GM23248 (cell line): Measurements from ENCODE around the gene TTK. TPM values are rescaled to one million over a fixed set of nuclear protein-coding genes. Genes with fewer than 3 reads are reported as not detected.
A peak's percentile ranks its signal among the peaks of the same experiment; 100 is the strongest.
"Not testable (repeated sequence)": the region's sequence is repeated elsewhere in the genome, so short reads cannot be mapped to it uniquely, and the experiment has no call there.

Experiments
- DNase-seq: peaks from one replicate; pipeline ENCODE4 v3.0.0-alpha.2; 2015
- H2AFZ ChIP-seq: fragments of 200-600 bp; sonication (generic); 2 replicates; pipeline ENCODE4 v1.6.1; 2016; ENCODE audit warnings: antibody characterized with exemption
- H3F3A ChIP-seq: fragments of 200-600 bp; sonication (generic); 2 replicates; pipeline ENCODE4 v1.6.1; 2016; ENCODE audit warnings: mild to moderate bottlenecking, antibody characterized with exemption, mixed run types; ENCODE audit not compliant: insufficient read depth
- H3K27ac ChIP-seq: fragments of 200-600 bp; sonication (generic); 2 replicates; pipeline ENCODE4 v1.5.1; 2016; ENCODE audit warnings: mild to moderate bottlenecking
- H3K27me3 ChIP-seq: fragments of 200-600 bp; sonication (generic); replicated peaks from 2 replicates; pipeline ENCODE4 v1.6.1; 2016; ENCODE audit warnings: mild to moderate bottlenecking; ENCODE audit not compliant: insufficient read depth
- H3K36me3 ChIP-seq: fragments of 200-600 bp; sonication (generic); 2 replicates; pipeline ENCODE4 v1.6.1; 2016; ENCODE audit warnings: low read depth, mild to moderate bottlenecking
- H3K4me1 ChIP-seq: fragments of 200-600 bp; sonication (generic); 2 replicates; pipeline ENCODE4 v1.6.1; 2016; ENCODE audit warnings: mild to moderate bottlenecking; ENCODE audit not compliant: insufficient read depth
- H3K4me2 ChIP-seq: fragments of 200-600 bp; sonication (generic); one replicate; pipeline ENCODE4 v1.6.1; 2016; ENCODE audit warnings: mild to moderate bottlenecking; ENCODE audit not compliant: unreplicated experiment
- H3K4me3 ChIP-seq: fragments of 200-600 bp; sonication (generic); 2 replicates; pipeline ENCODE4 v1.5.1; 2016; ENCODE audit warnings: mild to moderate bottlenecking
- H3K79me2 ChIP-seq: fragments of 200-600 bp; sonication (generic); 2 replicates; pipeline ENCODE4 v1.6.1; 2016; ENCODE audit warnings: mild to moderate bottlenecking; ENCODE audit not compliant: insufficient read depth
- H3K9ac ChIP-seq: fragments of 200-600 bp; sonication (generic); 2 replicates; pipeline ENCODE4 v1.6.1; 2016; ENCODE audit warnings: mild to moderate bottlenecking
- H3K9me2 ChIP-seq: fragments of 200-600 bp; sonication (generic); 2 replicates; pipeline ENCODE4 v1.6.1; 2016; ENCODE audit warnings: mixed run types, mild to moderate bottlenecking, moderate library complexity; ENCODE audit not compliant: insufficient read depth
- H3K9me3 ChIP-seq: fragments of 200-600 bp; sonication (generic); one replicate; pipeline ENCODE4 v1.6.1; 2017; ENCODE audit warnings: low read depth
- H4K20me1 ChIP-seq: fragments of 200-600 bp; sonication (generic); 2 replicates; pipeline ENCODE4 v1.6.0; 2016; ENCODE audit not compliant: insufficient read depth
- EZH2 ChIP-seq: fragments of 200-600 bp; sonication (generic); IDR thresholded peaks from 2 replicates; pipeline ENCODE4 v1.6.1; 2018; ENCODE audit warnings: antibody characterized with exemption, mild to moderate bottlenecking; ENCODE audit not compliant: insufficient read depth, poor library complexity, severe bottlenecking
- EZH2phosphoT487 ChIP-seq: fragments of 200-600 bp; sonication (generic); IDR thresholded peaks from 2 replicates; pipeline ENCODE4 v1.6.1; 2018; ENCODE audit warnings: antibody characterized with exemption, moderate library complexity, mild to moderate bottlenecking, low read depth; ENCODE audit not compliant: insufficient read depth
- WGBS, 2 experiments: methylation state at CpG; one replicate each; pipeline ENCODE4 v1.1.6; 2015 to 2017; ENCODE audit warnings: low lambda C conversion rate in 2 of 2, low coverage in 1 of 2; ENCODE audit errors: missing lambda C conversion rate in 2 of 2; 5-methylcytosine and 5-hydroxymethylcytosine counted together
- in situ Hi-C: fragments of 300-500 bp; cut with MboI; formaldehyde crosslinking; loops from 2 replicates; pipeline ENCODE4 v1.15.0; 2020
- polyA plus RNA-seq: library from polyadenylated mRNA; unstranded; fragments of >200 nt; fragmentation: Nextera tagmentation; extraction: Ambion mirVana; gene quantifications from 2 replicates; pipeline ENCODE4 v1.2.1, GENCODE V29; 2016
- total RNA-seq: library from RNA; depleted of rRNA; stranded (reverse); fragments of >200 nt; shearing (Covaris generic); gene quantifications from 2 replicates; pipeline ENCODE4 v1.2.3, GENCODE V29; 2014

Gene TTK
- total and polyA plus RNA-seq, 2 experiments from 2014 or later: 8.7 to 12.0 TPM

- Histone ChIP-seq H3K9ac (no peak overlapping the region), H3K9me3 (no peaks in the 10 kb centered on the region), H3K27me3 (no peaks in the 10 kb centered on the region), H3K4me3 (no peak overlapping the region), H3K27ac (no peak overlapping the region), H3F3A (no peaks in the 10 kb centered on the region), H3K36me3 (no peaks in the 10 kb centered on the region; the same call in 1 of the 2 replicates), H3K9me2 (no peaks in the 10 kb centered on the region), H3K4me1 (peaks cover 8% of the 10 kb centered on the region; the same call in 1 of the 2 replicates), H3K79me2 (no peaks in the 10 kb centered on the region), H3K4me2 (no peak overlapping the region), H4K20me1 (no peaks in the 10 kb centered on the region), H2AFZ (peak overlapping the region; percentile 69; the same call in 1 of the 2 replicates)
- in situ Hi-C loops: no loop called here
- DNase-seq: no peak
- WGBS, 2 experiments: 89 to 91% methylated on average over 3 of the region's 3 CpGs
- no peak for TF ChIP-seq EZH2phosphoT487
- TF ChIP-seq EZH2: no peak
Measured at GRCh38 chr6:80021591-80021990, 17.1 kb downstream of the TTK start.

DNA sequence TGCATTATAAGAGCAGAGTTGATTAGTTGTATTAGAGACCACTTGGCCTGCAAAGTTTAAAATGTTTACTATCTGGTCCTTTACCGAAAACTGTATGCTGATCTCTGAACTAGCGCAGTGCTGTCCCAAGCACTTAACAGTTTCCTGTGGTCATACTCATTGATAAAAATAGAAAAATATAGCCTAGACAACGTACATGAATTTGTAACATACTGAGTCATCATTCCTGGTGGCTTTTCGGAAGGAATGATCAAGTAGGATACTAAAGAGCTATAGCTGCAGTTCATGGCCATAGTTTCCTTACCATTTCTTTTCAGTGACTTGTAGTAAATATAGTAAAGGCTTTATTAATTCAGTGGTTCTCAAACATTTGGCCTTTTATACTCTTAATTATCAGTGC is 18.4 kb downstream of the TTK start:
- Histone ChIP-seq H3K4me1 (peaks cover 8% of the 10 kb centered on the region; the same call in 1 of the 2 replicates), H2AFZ (peak overlapping the region; percentile 69), H3K9me2 (no peaks in the 10 kb centered on the region), H3K27ac (peak overlapping the region; percentile 17; the same call in 1 of the 2 replicates), H3K9ac (no peak overlapping the region), H3K79me2 (no peaks in the 10 kb centered on the region), H3K9me3 (no peaks in the 10 kb centered on the region), H3F3A (no peaks in the 10 kb centered on the region), H4K20me1 (no peaks in the 10 kb centered on the region), H3K36me3 (peaks cover 7% of the 10 kb centered on the region), H3K4me2 (no peak overlapping the region), H3K4me3 (no peak overlapping the region), H3K27me3 (no peaks in the 10 kb centered on the region)
- no peak for TF ChIP-seq EZH2
- TF ChIP-seq EZH2phosphoT487: no peak
- DNase-seq: peak; percentile 61
- WGBS, 2 experiments: 53 to 56% methylated on average over 4 of the region's 4 CpGs
- in situ Hi-C loops: no loop called here

DNA sequence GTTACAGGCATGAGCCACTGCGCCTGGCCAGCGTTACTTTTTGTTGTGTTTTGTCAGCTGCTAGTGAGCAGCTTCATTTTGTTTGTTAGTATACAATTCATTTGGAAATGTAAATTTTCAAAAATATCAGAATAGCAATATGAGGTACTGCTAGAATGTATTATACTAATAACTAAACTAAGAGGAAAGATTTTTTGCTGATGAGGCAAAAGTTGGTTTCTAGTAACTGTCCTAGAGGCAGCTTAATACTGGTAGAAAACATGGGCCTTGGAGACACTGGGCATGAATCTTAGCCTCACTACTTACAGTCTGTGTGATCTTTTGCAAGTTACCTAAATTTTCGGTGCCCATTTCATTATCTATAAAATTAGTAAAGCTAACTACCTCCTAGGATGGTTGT is 24.1 kb downstream of the TTK start:
- in situ Hi-C loops: no loop called here
- no peaks in the 10 kb centered on the region for H3F3A ChIP-seq
- 83 to 86% methylated on average over 3 of the region's 3 CpGs for WGBS, 2 experiments
- no peaks in the 10 kb centered on the region for H4K20me1 ChIP-seq
- no peak for DNase-seq
- H3K79me2 ChIP-seq: no peaks in the 10 kb centered on the region
- H3K4me1 ChIP-seq: no peaks in the 10 kb centered on the region
- H3K27me3 ChIP-seq: no peaks in the 10 kb centered on the region
- no peak overlapping the region for H3K4me3 ChIP-seq
- no peak overlapping the region for H3K4me2 ChIP-seq
- H3K9me2 ChIP-seq: no peaks in the 10 kb centered on the region
- H3K9ac ChIP-seq: no peak overlapping the region
- H3K9me3 ChIP-seq: no peaks in the 10 kb centered on the region
- no peak for TF ChIP-seq EZH2phosphoT487
- TF ChIP-seq EZH2: no peak
- H3K27ac ChIP-seq: no peak overlapping the region
- H3K36me3 ChIP-seq: peaks cover 11% of the 10 kb centered on the region
- H2AFZ ChIP-seq: no peak overlapping the region

GRCh38 chr6:80029470-80029869 is 25.0 kb downstream of the TTK start:
- Histone ChIP-seq H4K20me1 (no peaks in the 10 kb centered on the region), H3F3A (no peaks in the 10 kb centered on the region), H3K9ac (no peak overlapping the region), H3K9me3 (no peaks in the 10 kb centered on the region), H3K4me1 (no peaks in the 10 kb centered on the region), H3K4me3 (no peak overlapping the region), H3K9me2 (no peaks in the 10 kb centered on the region), H3K4me2 (no peak overlapping the region), H3K36me3 (peaks cover 11% of the 10 kb centered on the region; the same call in 1 of the 2 replicates), H3K79me2 (no peaks in the 10 kb centered on the region), H2AFZ (peak overlapping the region; percentile 42), H3K27ac (no peak overlapping the region), H3K27me3 (no peaks in the 10 kb centered on the region)
- 70 to 75% methylated on average over 3 of the region's 3 CpGs for WGBS, 2 experiments
- no peak for DNase-seq
- no peak for TF ChIP-seq EZH2
- no peak for TF ChIP-seq EZH2phosphoT487
- in situ Hi-C loops: no loop called here

GRCh38 chr6:80048220-80048619 is 43.8 kb downstream of the TTK start:
- DNase-seq, H3K4me1 ChIP-seq, H3K4me3 ChIP-seq, H3K4me2 ChIP-seq, H3K9me2 ChIP-seq, H3K27me3 ChIP-seq, H3K36me3 ChIP-seq, H2AFZ ChIP-seq, H3K9me3 ChIP-seq, H3K27ac ChIP-seq, in situ Hi-C loops, H3K79me2 ChIP-seq, H4K20me1 ChIP-seq, H3K9ac ChIP-seq, H3F3A ChIP-seq: not testable (repeated sequence)
- 94 to 98% methylated on average over 3 of the region's 3 CpGs for WGBS, 2 experiments
